Ramos (cell line): ENCODE data around the gene C4orf17.
"Not testable (repeated sequence)": the region's sequence is repeated elsewhere in the genome, so short reads cannot be mapped to it uniquely, and the experiment has no call there.

Experiments
- in situ Hi-C: fragments of 300-500 bp; cut with MboI; formaldehyde crosslinking; loops from one replicate; pipeline ENCODE4 v1.14.3; 2022; ENCODE audit warnings: low sequenced_read_pairs; ENCODE audit not compliant: unreplicated experiment

Gene C4orf17

DNA sequence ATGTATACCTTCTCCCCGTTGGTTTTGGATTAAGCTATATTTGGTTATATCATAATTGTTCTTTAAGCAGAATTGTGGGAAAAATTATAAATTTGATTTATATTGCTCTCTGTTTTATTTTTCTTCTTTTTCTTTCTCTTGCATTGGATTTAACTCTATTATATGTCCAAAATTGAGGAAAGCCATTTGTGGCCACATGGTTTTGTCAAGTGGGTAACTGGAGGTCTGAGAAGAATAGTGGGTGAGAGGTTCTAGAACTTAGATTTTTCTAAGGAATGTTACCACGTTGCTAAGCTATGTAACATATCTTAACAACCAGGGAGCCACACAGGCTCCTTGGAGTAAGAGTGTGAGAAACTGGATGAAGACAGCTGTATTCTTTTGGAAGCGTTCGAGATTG is at the start of gene C4orf17:
TSS of gene C4orf17 (plus strand) at position 301 of the 400 bp plus-strand sequence. CDS start 2,061 bp downstream, outside the sequence.
- in situ Hi-C loops, result no loop called here

DNA sequence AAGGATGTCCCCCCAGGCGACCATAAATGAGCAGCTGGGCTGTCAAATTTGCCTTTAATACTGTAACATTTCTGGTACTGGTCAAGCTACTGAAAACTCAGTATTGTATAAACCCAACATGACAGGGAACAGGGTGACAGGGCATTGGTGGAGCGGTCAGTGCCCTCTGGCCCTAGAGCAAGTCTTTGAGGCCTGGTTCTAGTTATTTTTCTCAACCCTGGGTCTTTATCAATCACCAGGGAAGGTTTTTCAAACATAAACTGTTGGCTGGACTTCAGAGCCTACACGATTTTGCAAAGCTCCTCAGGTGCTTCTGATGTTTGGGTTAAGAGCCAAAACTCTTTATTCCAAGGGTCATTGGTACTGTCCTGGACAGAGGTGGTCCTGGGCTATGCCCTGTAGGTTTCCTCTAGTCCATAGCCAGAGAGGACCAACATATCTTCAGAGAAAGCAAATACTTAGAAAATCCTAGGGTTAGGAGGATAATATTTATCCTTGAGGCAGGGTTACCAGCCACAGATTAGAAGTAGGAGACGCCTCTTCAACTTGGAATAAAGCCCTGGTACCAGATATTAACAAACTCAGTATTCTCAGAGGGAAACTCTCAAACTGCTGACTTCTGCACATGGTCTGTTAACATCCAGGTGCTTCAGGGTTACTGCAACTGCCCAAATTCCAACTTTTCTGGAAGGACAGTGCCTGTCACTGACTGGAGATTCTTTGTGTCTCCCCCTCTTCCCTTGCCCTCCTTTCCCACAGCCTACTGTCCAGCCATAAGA is 49.0 kb upstream of the C4orf17 start:
- in situ Hi-C loops, result no loop called here

DNA sequence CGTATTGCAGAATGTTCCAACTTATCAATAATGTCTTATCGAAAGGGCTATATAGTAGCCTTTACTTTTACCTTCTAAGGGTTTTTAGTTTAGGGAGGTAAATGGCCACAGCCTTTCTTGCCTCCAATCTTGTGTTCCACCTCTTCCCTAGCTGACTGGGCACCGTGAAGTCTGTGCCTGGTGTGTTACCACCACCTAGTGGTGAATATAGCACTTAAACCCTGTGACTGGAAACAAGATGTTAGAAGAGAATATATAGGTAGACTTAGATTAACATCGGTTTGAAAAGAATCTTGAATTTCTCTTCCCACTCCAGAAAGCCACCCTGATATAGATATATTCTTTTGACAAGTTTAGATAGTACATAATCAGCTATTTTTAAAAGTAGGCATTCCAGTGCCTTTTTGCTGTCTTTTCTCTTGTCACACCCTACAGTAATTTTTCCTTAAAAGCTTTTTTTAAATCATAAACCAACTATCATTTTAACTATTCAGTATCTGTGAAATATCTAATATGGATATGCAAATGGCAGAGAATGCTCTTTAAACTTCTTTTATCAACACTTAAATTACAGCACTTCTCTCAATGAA is 47.9 kb upstream of the C4orf17 start:
- in situ Hi-C loops, result no loop called here

DNA sequence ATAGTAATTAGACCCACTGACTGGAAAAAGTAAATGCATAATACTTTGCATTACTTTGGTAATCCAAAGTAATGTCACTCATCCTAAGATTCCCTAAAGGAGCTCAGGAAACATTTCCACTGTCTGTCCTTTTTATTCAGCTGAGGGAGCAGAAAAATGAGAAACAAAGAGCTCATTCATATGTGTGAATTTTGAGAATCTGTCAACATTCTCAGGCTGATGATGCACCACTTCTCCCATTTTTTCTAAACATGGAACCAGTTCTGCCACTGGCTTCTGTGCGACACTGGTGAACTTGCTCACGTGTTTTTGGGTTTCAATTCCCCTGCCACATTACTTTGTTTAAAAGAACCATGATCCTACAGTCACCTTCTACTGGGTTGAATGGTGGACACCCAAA is 47.3 kb upstream of the C4orf17 start:
- in situ Hi-C loops, result no loop called here

DNA sequence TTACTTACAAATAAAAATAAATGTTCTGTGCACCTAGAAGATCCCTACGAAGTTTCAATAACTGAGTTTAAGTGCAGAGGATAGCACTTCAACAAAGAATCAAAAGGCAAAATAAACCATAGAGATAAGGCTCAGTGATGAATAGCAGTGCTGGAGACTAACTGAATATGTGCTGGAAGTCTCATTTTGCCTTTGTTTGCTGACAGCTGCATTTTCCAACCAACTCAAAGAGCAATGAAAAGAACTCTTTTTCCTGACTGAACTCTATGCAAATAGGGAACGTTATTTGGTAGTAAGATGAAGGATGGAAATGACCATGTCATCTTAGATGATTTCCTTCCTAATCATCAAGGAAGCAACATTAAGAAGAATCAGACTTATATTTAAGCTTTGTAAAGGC is 42.9 kb upstream of the C4orf17 start:
- in situ Hi-C loops, result no loop called here

DNA sequence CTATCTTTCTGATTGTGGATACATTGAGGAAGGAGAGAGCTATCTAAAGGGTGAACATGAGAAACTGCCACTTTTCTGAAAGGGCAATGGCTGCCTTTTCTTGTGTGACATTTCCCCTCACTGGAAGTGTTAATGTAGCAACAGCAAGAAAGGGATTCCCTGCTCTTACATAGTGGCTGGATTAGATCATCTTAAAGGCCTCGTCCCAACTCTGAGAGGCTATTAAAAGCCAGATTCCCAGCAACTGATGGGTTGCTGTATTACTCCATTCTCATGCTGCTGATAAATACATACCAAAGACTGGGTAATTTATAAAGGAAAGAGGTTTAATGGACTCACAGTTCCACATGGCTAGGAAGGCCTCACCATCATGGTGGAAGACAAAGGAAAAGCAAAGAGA is 41.9 kb upstream of the C4orf17 start:
- in situ Hi-C loops, result no loop called here

DNA sequence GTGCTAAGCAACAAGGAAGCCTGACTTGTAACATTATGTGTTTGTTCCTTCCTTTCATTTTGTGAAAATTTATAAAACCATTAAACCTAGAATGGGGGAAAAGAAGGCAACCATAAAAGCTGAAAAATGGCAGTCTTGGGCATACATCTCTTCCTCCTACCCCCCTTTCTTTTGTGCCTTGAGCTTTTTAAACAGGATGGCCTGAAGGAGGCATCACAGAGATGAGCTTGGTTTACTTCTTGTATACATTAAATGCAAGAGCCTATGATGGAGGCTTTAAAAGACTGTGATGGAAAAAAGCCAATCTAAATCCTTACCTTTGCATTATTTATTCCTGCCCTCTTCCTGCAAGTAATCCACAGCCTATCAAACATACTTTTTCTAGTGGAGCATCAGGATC is 39.5 kb upstream of the C4orf17 start:
- in situ Hi-C loops, result no loop called here

DNA sequence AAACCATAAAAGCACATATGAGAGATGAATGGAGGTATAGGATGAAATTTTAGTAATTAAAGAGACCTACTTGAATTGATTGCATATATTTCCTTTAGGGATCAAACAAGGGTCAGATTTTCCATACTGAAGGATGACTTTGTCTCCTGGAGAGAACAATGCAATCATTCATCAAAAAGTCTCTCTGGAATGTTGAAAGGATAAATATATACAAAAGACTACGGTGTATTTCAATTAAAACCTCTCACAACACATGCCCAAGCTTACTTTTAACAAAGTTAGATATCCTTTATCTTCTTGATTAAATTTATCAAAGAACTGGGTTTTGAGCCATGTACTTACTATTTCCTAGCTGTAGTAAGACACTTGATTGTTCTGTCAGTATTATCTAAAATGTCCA is 38.9 kb upstream of the C4orf17 start:
- in situ Hi-C loops, result no loop called here

DNA sequence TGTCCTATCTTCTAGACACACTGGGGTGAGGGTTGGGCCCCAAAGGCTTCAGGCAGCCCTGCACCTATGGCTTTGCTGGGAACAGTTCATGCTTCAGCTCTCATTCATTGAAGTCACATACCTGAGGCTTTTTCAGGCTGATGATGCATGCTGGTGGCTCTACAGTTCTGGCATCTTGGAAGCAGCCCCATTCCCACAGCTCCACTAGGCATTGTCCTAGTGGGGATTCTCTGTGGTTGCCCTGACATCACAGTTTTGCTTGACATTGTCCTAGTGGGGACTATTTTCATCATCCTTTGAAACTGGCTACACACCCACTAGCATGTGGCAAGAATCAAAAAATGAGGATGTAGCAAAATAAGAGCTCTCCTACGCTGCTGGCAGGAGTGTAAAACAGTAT is 37.7 kb upstream of the C4orf17 start:
- in situ Hi-C loops, result no loop called here

DNA sequence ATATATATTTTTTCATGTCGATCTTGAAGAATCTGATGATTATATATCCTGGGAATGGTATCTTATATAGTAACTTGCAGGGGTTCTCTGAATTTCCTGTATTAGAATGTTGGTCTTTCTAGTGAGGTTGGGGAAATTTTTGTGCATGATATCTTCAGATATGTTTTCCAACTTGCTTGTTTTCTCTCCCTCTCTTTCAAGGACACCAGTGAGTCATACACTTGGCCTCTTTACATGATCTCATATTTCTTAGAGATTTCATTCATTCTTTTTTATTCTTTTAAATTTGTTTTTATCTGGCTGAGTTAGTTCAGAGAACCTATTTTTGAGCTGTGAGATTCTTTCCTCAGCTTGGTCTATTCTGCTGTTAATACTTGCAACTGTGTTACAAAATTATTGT is 27.2 kb upstream of the C4orf17 start:
- in situ Hi-C loops, result no loop called here

DNA sequence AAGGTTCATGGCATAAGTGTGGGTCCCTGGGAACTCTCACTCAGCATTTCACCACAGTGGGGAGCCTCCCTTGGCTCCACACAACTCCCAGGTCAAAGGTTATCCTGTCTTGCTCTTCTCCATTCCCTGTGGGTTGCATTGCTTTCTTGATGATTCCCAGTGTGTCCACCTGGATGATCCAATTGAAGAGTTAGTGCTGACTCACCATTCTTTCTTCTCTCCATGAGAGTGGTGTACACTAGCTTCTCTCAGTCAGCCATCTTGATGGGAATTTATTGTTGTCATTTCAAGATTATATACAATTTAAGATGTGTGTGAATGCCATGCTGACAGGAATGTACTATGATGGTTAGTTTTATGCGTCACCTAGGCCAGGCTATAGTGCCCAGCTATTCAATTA is 25.6 kb upstream of the C4orf17 start:
- in situ Hi-C loops, result no loop called here

DNA sequence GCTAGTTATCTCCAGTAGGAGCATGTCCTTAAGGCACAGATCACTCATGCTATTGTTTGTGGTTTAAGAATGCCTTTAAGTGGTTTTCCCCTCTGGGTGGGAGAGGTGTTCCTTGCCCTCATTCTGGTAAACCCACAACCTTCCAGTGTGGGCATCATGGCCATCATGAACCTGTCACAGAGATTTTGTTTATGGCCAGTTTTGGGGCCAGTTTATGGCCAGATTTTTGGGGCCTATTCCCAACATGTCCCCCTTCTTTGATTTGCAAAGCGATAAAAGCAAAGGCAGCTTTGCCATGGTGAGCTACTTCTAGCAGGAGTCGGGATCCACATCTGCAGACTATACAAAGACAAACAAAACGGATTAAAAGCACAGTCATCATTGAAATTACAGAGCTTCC is 24.2 kb upstream of the C4orf17 start:
- in situ Hi-C loops, result not testable (repeated sequence)

DNA sequence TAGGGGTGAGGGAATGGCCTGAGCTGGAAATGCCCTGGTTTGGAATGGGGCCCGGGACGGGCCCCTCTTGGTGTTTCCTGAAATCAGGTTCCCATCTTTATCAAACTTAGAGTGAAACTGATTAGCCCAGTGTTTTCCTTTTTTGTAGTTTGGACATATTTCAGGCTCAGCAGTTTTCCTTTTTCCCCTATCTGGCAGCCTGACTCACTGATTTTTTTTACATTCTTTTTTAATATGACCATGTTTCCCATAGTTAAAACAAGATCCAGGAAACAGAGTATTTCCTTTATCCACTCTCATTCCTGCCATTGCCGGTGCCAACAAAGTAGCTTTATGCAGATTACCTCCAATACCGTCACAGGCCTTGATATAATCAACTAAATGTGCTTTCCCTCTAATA is 20.5 kb upstream of the C4orf17 start:
- in situ Hi-C loops, result no loop called here

DNA sequence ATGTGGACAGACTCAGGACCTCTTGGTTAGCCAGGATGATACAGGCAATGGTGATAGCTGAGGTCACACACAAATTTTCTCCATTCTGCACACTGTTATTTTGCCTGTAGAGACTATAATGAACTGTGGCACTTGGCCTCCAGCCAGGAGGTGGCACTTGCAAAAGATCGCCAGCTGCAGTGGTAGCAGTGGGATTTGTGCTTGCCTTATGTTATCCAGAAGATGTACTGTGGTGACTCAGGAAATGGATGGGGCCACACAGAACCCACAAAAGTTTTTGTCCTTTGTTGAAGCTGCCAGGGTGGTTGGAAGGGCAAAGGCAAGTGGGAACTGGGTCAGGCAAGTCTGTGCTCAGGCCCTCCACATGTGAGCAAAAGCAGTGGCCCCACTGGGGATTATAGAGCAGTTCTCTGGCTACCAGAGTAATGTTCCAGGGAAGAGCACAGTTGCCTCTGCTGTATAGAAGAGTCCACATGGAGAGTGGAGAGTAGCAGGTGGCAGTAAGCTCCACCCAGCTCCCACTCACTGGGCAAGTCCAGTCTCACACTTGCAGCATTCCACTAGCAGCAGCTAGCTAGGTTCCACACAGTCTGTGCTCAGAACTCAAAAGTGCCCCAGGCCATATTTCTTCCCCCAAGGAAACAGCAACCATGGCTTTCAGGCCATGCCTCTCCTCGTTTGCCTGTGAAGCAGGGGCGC is 5.9 kb upstream of the C4orf17 start:
- in situ Hi-C loops, result no loop called here

DNA sequence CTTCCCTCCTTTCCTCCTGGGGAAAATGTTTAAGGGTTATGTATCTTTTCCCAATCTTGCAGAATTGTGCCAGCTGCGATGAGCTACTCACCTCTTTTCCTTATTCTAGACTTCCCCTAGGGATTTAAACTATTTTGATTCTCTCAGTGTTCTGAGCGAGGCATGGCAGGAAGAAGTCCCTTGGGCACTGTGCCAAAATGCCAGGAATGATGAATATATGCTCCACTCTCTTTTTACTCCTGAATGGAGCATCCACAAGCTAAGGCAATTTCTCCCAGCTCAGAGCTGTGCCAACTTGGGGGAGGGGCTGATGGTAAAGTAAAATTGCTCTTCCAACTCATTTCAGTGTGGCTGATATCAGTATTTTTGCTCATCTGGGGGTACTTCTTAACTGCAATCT is 4.0 kb upstream of the C4orf17 start:
- in situ Hi-C loops, result no loop called here

DNA sequence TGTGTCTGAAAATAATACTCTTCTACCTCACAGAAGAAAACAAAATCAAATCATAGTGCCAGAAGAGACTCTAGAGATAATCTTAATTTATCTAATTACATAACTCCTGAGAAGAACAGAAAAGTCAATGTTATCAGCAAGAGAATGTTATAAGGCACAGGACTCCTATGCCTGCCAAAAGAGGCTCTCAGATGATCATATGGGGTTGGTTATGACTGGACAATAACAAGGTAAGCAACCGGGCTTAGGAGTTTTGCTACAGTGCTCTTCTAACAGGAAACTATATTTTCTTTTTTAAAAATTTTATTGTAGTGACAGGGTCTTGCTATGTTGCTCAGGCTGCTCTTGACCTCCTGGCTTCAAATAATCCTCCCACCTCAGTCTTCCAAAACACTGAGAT is 3.5 kb upstream of the C4orf17 start:
- in situ Hi-C loops, result no loop called here

DNA sequence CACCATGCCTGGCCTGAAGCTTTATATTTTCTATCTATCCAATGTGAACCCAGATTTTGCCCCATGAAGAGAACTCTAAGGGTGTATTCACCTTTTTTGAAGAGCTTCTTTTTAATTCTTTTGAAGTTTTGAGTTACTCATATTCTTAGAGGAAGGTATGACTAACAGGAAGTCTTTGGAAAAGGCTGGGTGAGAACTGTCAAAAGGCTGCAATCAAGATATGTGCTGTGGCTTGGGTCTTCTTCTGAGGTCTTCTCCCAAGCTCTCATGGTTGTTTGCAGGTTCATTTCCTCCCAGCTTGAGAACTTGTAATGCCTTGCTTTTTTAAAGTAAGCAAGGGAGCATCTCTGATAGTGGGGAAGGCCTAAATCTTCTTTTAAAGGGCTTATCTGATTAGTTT is 3.1 kb upstream of the C4orf17 start:
- in situ Hi-C loops, result no loop called here

DNA sequence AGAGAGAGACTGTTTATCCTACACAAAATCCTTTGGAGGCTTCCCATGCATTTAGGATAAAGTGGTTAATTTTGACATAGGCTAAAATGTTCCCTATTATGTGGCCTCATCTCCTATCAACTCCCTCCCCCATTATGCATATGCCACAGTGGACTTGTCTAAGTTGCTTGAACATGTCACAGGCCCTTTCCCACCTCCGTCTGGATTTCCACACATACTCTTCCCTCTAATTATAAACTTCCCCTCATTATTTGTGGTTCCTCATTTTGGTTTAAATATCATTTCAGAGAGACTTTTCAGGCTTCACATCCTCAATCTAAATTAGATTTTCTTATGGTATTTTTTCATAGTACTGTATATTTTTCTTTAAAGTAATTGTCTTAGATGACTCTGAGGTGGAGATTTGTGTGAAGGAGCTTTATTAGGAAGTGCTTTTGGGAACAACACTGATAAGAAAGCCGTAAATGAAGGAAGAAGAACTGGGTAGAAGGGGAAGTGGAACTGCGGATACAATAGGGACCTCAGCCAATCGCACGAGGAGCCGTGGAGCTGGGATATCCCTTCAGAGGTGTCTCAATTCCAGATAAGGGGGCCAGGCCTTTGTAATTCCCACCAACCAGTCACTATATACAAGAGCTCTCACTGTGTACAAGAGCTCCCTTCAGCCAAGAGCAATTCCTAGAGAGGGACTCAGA is 7.9 kb downstream of the C4orf17 start:
- in situ Hi-C loops, result no loop called here

DNA sequence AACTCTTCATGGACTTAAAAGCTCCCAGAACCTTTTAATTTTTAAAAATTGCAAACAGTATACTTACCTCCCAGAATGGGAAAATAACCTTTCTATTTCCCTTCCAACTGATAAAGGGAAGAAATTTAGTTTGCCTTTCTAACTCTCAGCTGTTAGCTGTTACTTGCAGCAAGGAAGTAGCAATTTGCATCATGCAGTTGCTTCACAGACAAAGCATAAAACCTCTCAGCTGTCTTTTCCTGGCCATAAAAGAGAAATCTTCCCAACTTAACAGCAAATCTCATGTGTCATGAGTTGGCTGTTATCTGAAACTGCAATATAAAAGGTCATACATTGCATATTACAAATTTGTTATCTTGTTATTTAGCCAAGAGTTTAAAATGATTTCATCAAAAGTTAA is 18.4 kb downstream of the C4orf17 start:
- in situ Hi-C loops, result no loop called here

DNA sequence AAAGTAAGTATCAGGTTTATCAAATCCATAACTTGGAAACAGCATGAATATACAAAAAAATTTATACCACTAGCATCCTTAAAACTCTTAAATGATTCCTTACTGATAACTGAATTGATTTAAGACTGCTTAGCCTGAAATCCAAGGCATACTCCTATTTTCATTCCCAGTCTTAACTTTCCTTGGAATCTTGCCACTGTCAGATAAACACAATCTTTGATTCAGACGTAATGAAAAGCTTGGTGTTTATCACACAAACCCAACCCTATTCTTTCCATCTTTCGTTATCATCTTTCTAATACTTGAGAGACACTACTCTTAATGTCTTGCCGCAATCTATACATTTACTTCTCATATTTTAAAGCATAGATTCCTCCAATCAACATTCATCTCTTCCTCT is 19.1 kb downstream of the C4orf17 start:
- in situ Hi-C loops, result no loop called here

DNA sequence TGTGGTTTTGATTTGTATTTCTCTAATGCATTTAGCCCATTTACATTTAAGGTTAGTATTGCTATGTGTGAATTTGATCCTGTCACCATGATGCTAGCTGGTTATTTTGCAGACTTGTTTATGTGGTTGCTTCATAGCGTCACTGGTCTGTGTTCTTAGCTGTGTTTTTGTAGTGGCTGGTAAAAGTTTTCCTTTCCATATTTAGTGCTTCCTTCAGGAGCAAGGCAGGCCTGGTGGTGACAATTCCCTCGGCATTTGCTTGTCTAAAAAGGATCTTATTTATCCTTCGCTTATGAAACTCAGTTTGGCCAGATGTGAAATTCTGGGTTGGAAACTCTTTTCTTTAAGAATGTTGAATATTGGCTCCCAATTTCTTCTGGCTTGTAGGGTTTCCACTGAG is 23.9 kb downstream of the C4orf17 start:
- in situ Hi-C loops, result not testable (repeated sequence)
